Tibial nerve (tissue), 4 donors: ENCODE data around the gene MID1IP1.

Experiments used
- EP300 ChIP-seq, 2 donors: sonication (generic); formaldehyde crosslinking; IDR thresholded peaks; one replicate each; pipeline ENCODE4 v1.6.1; 2017; ENCODE audit warnings: antibody characterized with exemption in 2 of 2, mild to moderate bottlenecking in 1 of 2
- POLR2A ChIP-seq, 2 donors: fragments of 450-650 bp; IDR thresholded peaks; one replicate each; pipeline ENCODE4 v1.6.1; 2017; ENCODE audit warnings: antibody characterized with exemption in 2 of 2, mild to moderate bottlenecking in 2 of 2, moderate library complexity in 2 of 2
- TF ChIP-seq, protein P1 (sequence below), 5 experiments: fragments of 200-600 bp in 3 of 5; fragments of 450-650 bp in 2 of 5; sonication (generic) in 3 of 5; IDR thresholded peaks; one replicate each; pipeline ENCODE4 v1.5.1; 2016 to 2019; ENCODE audit warnings: antibody characterized with exemption in 5 of 5, mild to moderate bottlenecking in 3 of 5, moderate library complexity in 2 of 5

- TF ChIP-seq POLR2A (IDR thresholded peaks at IDR 0.05) (no peak), EP300 (IDR thresholded peaks at IDR 0.05) (no peak)
- TF ChIP-seq, protein P1, sequence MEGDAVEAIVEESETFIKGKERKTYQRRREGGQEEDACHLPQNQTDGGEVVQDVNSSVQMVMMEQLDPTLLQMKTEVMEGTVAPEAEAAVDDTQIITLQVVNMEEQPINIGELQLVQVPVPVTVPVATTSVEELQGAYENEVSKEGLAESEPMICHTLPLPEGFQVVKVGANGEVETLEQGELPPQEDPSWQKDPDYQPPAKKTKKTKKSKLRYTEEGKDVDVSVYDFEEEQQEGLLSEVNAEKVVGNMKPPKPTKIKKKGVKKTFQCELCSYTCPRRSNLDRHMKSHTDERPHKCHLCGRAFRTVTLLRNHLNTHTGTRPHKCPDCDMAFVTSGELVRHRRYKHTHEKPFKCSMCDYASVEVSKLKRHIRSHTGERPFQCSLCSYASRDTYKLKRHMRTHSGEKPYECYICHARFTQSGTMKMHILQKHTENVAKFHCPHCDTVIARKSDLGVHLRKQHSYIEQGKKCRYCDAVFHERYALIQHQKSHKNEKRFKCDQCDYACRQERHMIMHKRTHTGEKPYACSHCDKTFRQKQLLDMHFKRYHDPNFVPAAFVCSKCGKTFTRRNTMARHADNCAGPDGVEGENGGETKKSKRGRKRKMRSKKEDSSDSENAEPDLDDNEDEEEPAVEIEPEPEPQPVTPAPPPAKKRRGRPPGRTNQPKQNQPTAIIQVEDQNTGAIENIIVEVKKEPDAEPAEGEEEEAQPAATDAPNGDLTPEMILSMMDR (IDR thresholded peaks at IDR 0.05), result no peak
Observed at GRCh38 chrX:38770152-38770551, 31.1 kb upstream of the MID1IP1 start.
